HepG2 (cell line): Measurements from ENCODE around the gene MCF2L. TPM values are rescaled to one million over a fixed set of nuclear protein-coding genes. Genes with fewer than 3 reads are reported as not detected.
A peak's percentile ranks its signal among the peaks of the same experiment; 100 is the strongest.

Source experiments
- AKNA ChIP-seq: sonication (generic); formaldehyde crosslinking; IDR thresholded peaks from 2 replicates; pipeline ENCODE4 v1.4.0; 2020; ENCODE audit warnings: missing genetic modification reagents, borderline replicate concordance
- ATF7 ChIP-seq, 2 experiments: fragments of 450-650 bp in 1 of 2; sonication (generic) in 1 of 2; formaldehyde crosslinking in 1 of 2; IDR thresholded peaks; 2 replicates each; pipeline versions ENCODE4 v1.4.0 to v1.6.1; 2016 to 2020; ENCODE audit warnings: antibody characterized with exemption in 1 of 2, mild to moderate bottlenecking in 1 of 2, missing genetic modification reagents in 1 of 2
- CBX2 ChIP-seq, 2 experiments: fragments of 200-600 bp in 1 of 2; sonication (generic); formaldehyde crosslinking in 1 of 2; IDR thresholded peaks; 2 replicates each; pipeline versions ENCODE4 v1.7.0 to v1.8.1; 2018 to 2022; ENCODE audit warnings: low read depth in 2 of 2, low read length in 1 of 2, mild to moderate bottlenecking in 1 of 2, missing genetic modification reagents in 1 of 2
- CENPBD1 ChIP-seq: sonication (generic); formaldehyde crosslinking; IDR thresholded peaks from 2 replicates; pipeline ENCODE4 v1.8.0; 2022; ENCODE audit warnings: missing genetic modification reagents, low read depth, mild to moderate bottlenecking, borderline replicate concordance
- GLI4 ChIP-seq: sonication (generic); formaldehyde crosslinking; IDR thresholded peaks from 2 replicates; pipeline ENCODE4 v1.5.1; 2020; ENCODE audit warnings: missing genetic modification reagents, mild to moderate bottlenecking, moderate library complexity, borderline replicate concordance
- HDAC2 ChIP-seq: sonication (generic); formaldehyde crosslinking; IDR thresholded peaks from 2 replicates; pipeline ENCODE4 v1.4.0; 2020; ENCODE audit warnings: missing genetic modification reagents
- MAFF ChIP-seq: IDR thresholded peaks from 2 replicates; pipeline ENCODE4 v1.6.1; 2011; ENCODE audit warnings: low read depth, low read length, improper control_type of control experiment
- MZF1 ChIP-seq: sonication (generic); formaldehyde crosslinking; IDR thresholded peaks from 2 replicates; pipeline ENCODE4 v1.8.1; 2023; ENCODE audit warnings: mild to moderate bottlenecking, missing genetic modification reagents, borderline replicate concordance
- NCOA5 ChIP-seq: sonication (generic); formaldehyde crosslinking; IDR thresholded peaks from 2 replicates; pipeline ENCODE4 v1.4.0; 2020; ENCODE audit warnings: missing genetic modification reagents
- PREB ChIP-seq: sonication (generic); formaldehyde crosslinking; IDR thresholded peaks from 2 replicates; pipeline ENCODE4 v1.4.0; 2020; ENCODE audit warnings: missing genetic modification reagents
- TBX3 ChIP-seq: fragments of 450-650 bp; IDR thresholded peaks from 2 replicates; pipeline ENCODE4 v1.6.1; 2017; ENCODE audit warnings: antibody characterized with exemption, mild to moderate bottlenecking, inconsistent platforms, borderline replicate concordance
- ZNF275 ChIP-seq: sonication (generic); formaldehyde crosslinking; IDR thresholded peaks from 2 replicates; pipeline ENCODE4 v1.8.0; 2022; ENCODE audit warnings: missing genetic modification reagents, mild to moderate bottlenecking, inconsistent platforms, borderline replicate concordance
- ZNF503 ChIP-seq: sonication (generic); formaldehyde crosslinking; IDR thresholded peaks from 2 replicates; pipeline ENCODE4 v1.4.0; 2020; ENCODE audit warnings: missing genetic modification reagents
- ZNF577 ChIP-seq: sonication (generic); formaldehyde crosslinking; IDR thresholded peaks from 2 replicates; pipeline ENCODE4 v1.4.0; 2020; ENCODE audit warnings: mild to moderate bottlenecking, low read depth, missing genetic modification reagents, borderline replicate concordance
- ZNF691 ChIP-seq: sonication (generic); formaldehyde crosslinking; IDR thresholded peaks from 2 replicates; pipeline ENCODE4 v1.4.0; 2020; ENCODE audit warnings: missing genetic modification reagents, low read depth, mild to moderate bottlenecking, borderline replicate concordance
- ZNF766 ChIP-seq: sonication (generic); formaldehyde crosslinking; IDR thresholded peaks from 2 replicates; pipeline ENCODE4 v1.5.0; 2020; ENCODE audit warnings: missing genetic modification reagents, borderline replicate concordance
- polyA plus RNA-seq, 8 experiments: library from polyadenylated mRNA; depleted of rRNA in 3 of 8; stranded (reverse) in 7 of 8; unstranded in 1 of 8; fragments of >200 nt; fragmentation: Illumina TruSeq in 4 of 8; extraction: Trizol in 4 of 8; gene quantifications; 2 replicates each; pipeline versions ENCODE4 v1.2.1 to v1.2.3, GENCODE V29; 2011 to 2016; ENCODE audit warnings: low read depth in 4 of 8, missing spikeins in 1 of 8, mixed read lengths in 1 of 8; ENCODE audit not compliant: insufficient read depth in 1 of 8
- total RNA-seq, 5 experiments: library from RNA; depleted of rRNA; stranded (reverse); fragments of >200 nt; fragmentation: Illumina TruSeq; extraction: Trizol; gene quantifications; 2 replicates each; pipeline ENCODE4 v1.2.3, GENCODE V29; 2016; ENCODE audit warnings: low read depth in 1 of 5

Gene MCF2L
- total and polyA plus RNA-seq, 2 of the 13 experiments (the other 11 are each of a cell fraction or from before 2014, with no cell fraction given), result 19.4 to 28.4 TPM

- TF ChIP-seq ZNF275 (CRISPR knock-in tag) (peak; percentile 88), MAFF (peak; percentile 8; the same call in 1 of the 2 replicates), TBX3 (no peak), GLI4 (CRISPR knock-in tag) (no peak), MZF1 (CRISPR knock-in tag) (no peak), ZNF766 (CRISPR knock-in tag) (peak; percentile 81; the same call in 1 of the 2 replicates), ZNF691 (CRISPR knock-in tag) (no peak; the same call in none of the 2 replicates), NCOA5 (CRISPR knock-in tag) (no peak), PREB (CRISPR knock-in tag) (no peak), CBX2 (IDR thresholded peaks at IDR 0.05; ENCODE audit: low read depth, low read length) (no peak), CBX2 (CRISPR knock-in tag; IDR thresholded peaks at IDR 0.05; ENCODE audit: low read depth) (no peak), CENPBD1 (CRISPR knock-in tag) (no peak), ZNF577 (CRISPR knock-in tag) (no peak), ZNF503 (peak; percentile 92; the same call in 1 of the 2 replicates), ATF7 (IDR thresholded peaks at IDR 0.05) (no peak), ATF7 (CRISPR knock-in tag; IDR thresholded peaks at IDR 0.05) (peak; percentile 72; the same call in 1 of the 2 replicates), HDAC2 (peak; percentile 93), AKNA (CRISPR knock-in tag) (no peak)
These were observed 170.0 kb downstream of the MCF2L start (continued) for GRCh38 chr13:113138792-113139551.
